ACC112 (cell line): ENCODE data around the gene STXBP5.

Experiments used
- H2AFZ ChIP-seq: fragments of 200-600 bp; sonication (generic); one replicate; pipeline ENCODE4 v1.6.0; 2017; ENCODE audit warnings: antibody characterized with exemption, low read length; ENCODE audit not compliant: unreplicated experiment
- H3K27ac ChIP-seq: fragments of 200-600 bp; sonication (generic); 2 replicates; pipeline ENCODE4 v1.5.1; 2014; ENCODE audit warnings: low read depth, mild to moderate bottlenecking, antibody characterized with exemption, low read length, moderate library complexity
- H3K27me3 ChIP-seq: fragments of 200-600 bp; sonication (generic); 2 replicates; pipeline ENCODE4 v1.6.1; 2014; ENCODE audit warnings: mild to moderate bottlenecking, antibody characterized with exemption, low read length, moderate library complexity, mixed read lengths; ENCODE audit not compliant: insufficient read depth
- H3K36me3 ChIP-seq: fragments of 200-600 bp; sonication (generic); 2 replicates; pipeline ENCODE4 v1.6.1; 2016; ENCODE audit warnings: mild to moderate bottlenecking, antibody characterized with exemption, low read length, moderate library complexity, mixed read lengths; ENCODE audit not compliant: insufficient read depth
- H3K4me1 ChIP-seq: fragments of 200-600 bp; sonication (generic); one replicate; pipeline ENCODE4 v1.6.1; 2016; ENCODE audit warnings: low read length, mixed read lengths; ENCODE audit not compliant: insufficient read depth, unreplicated experiment, control insufficient read depth
- H3K4me3 ChIP-seq: fragments of 200-600 bp; sonication (generic); 2 replicates; pipeline ENCODE4 v1.5.1; 2014; ENCODE audit warnings: mild to moderate bottlenecking, low read depth, low read length
- H3K79me2 ChIP-seq: fragments of 200-600 bp; sonication (generic); one replicate; pipeline ENCODE4 v1.6.0; 2016; ENCODE audit warnings: low read length; ENCODE audit not compliant: control insufficient read depth, unreplicated experiment, insufficient read depth

The STXBP5 gene

DNA sequence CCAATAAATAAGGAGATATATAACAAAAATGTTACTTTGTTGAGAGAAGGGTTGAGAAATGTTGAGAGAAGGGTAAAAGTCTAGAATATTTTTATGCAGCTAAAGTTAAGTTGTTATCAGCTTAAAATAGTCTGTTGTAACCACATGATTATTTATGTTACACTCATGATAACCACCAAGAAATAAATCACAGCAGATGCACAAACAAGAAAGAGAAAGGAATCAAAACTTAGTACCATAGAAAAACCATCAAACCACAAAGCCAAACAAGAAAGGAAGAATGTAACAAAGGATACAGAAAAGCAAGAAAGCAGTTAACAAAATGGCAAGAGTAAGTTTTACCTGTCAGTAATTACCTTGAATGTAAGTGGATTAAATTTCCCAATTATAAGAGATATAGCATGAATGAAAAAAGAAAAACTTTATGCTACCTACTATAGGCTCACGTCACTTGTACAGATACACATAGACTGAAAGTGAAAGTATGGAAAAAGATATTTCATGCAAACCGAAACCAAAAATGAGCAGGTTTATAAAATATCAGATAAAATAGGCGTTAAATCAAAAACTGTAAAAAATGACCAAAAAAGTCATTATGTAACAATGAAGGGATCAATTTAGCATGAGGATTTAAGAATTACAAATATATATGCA lies 93.6 kb downstream of the STXBP5 start:
- peaks cover 98% of the 10 kb centered on the region for H3K36me3 ChIP-seq
- H3K27me3 ChIP-seq = no peaks in the 10 kb centered on the region
- H3K79me2 ChIP-seq = no peaks in the 10 kb centered on the region
- no peak overlapping the region for H3K4me3 ChIP-seq
- H3K27ac ChIP-seq = no peak overlapping the region
- no peak overlapping the region for H2AFZ ChIP-seq
- no peaks in the 10 kb centered on the region for H3K4me1 ChIP-seq

DNA sequence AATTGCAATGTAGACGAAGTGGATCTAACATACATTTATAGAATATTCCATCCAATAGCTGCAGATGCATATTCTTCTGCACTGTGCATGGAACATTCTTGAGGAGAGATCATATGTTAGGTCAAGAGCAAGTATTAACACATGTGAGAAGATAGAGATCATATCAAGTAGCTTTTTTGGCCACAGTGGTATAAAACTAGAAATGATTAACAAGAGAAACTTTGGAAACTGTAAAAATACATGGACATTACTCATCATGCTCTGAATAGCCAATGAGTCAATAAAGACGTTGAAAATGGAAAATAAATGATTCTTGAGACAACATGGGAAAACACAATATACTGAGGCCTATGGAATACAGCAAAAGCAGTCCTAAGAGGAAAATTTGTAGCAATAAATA lies 94.2 kb downstream of the STXBP5 start:
- Histone ChIP-seq H3K4me3 (no peak overlapping the region), H3K27me3 (no peaks in the 10 kb centered on the region), H3K4me1 (no peaks in the 10 kb centered on the region), H3K27ac (no peak overlapping the region), H2AFZ (no peak overlapping the region), H3K79me2 (no peaks in the 10 kb centered on the region), H3K36me3 (peaks cover 98% of the 10 kb centered on the region)

DNA sequence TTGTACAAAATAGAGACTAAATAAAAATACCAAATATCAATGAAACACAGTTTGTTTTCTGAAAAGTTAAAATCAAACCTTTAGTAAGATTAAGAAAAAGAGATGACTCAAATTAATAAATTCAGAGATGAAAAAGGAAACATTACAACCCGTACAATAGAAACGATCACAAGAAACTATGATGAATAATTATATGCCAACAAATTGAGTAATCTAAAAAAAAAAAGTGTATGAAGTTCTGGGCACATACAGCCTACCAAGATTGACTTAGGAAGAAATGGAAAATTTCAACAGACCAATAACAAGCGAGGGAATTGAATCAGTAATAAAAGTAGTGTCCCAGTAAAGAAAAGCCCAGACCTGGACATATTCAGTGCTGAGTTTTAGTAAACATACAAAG lies 94.8 kb downstream of the STXBP5 start:
- Histone ChIP-seq H3K27ac (no peak overlapping the region), H3K79me2 (no peaks in the 10 kb centered on the region), H3K36me3 (peaks cover 98% of the 10 kb centered on the region), H2AFZ (no peak overlapping the region), H3K4me1 (no peaks in the 10 kb centered on the region), H3K27me3 (no peaks in the 10 kb centered on the region), H3K4me3 (no peak overlapping the region)

DNA sequence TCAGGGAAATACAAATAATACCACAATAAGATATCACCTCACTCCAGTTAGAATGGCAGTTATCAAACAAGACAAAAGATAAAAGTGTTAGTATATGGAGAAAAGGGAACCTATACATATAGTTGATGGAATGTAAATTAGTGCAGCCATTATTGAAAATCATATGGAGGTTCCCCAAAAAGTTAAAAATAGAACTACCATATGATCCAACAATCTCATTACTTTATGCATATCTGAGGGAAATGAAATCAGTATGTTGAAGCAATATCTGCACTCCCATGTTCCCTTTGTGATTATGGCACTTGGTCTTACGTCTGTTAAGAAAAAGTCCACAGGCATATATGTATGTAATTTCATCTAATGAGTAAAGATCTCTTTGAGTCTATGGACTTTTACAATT lies 96.9 kb downstream of the STXBP5 start:
- no peaks in the 10 kb centered on the region for H3K27me3 ChIP-seq
- no peaks in the 10 kb centered on the region for H3K79me2 ChIP-seq
- H2AFZ ChIP-seq = no peak overlapping the region
- no peaks in the 10 kb centered on the region for H3K4me1 ChIP-seq
- no peak overlapping the region for H3K4me3 ChIP-seq
- H3K36me3 ChIP-seq = peaks cover 95% of the 10 kb centered on the region
- H3K27ac ChIP-seq = no peak overlapping the region

DNA sequence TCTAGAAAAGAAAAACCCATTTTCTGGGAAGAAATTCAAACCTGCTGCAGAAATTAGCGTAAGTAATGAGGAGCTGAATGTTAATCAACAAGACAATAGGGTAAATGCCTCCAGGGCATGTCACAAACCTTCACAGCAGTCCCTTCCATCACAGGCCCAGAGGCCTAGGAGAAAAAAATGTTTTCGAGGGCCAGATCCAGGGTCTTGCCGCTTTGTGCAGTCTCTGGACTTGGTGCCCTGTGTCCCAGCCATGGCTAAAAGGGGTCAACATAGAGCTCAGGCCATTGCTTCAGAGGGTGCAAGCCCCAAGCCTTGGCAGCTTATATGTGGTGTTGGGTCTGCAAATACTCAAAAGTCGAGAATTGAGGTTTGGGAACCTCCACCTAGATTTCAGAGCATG lies 99.8 kb downstream of the STXBP5 start:
- no peaks in the 10 kb centered on the region for H3K79me2 ChIP-seq
- no peak overlapping the region for H3K4me3 ChIP-seq
- H3K27me3 ChIP-seq = no peaks in the 10 kb centered on the region
- H2AFZ ChIP-seq = no peak overlapping the region
- no peaks in the 10 kb centered on the region for H3K4me1 ChIP-seq
- H3K27ac ChIP-seq = no peak overlapping the region
- peaks cover 78% of the 10 kb centered on the region for H3K36me3 ChIP-seq

DNA sequence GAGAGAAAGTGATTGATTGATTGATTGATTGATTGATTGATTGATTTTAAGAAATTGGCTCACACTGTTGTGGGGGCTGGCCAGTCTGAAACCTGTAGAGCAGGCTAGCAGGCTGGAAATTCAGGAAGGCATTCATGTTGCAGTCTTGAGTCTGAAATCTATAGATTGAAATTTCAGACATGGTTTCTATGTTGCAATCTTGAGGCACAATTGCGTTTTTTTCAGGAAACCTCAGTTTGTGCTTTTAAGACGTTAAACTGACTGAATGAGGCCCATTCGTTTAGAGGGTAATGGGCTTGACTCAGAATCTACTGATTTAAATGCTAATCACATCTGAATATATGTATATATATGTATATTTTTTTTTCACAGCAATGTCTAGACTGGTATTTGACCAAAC lies 106.3 kb downstream of the STXBP5 start:
- no peak overlapping the region for H3K27ac ChIP-seq
- H3K79me2 ChIP-seq = no peaks in the 10 kb centered on the region
- no peak overlapping the region for H2AFZ ChIP-seq
- no peaks in the 10 kb centered on the region for H3K4me1 ChIP-seq
- H3K27me3 ChIP-seq = no peaks in the 10 kb centered on the region
- H3K36me3 ChIP-seq = peaks cover 35% of the 10 kb centered on the region
- H3K4me3 ChIP-seq = no peak overlapping the region

DNA sequence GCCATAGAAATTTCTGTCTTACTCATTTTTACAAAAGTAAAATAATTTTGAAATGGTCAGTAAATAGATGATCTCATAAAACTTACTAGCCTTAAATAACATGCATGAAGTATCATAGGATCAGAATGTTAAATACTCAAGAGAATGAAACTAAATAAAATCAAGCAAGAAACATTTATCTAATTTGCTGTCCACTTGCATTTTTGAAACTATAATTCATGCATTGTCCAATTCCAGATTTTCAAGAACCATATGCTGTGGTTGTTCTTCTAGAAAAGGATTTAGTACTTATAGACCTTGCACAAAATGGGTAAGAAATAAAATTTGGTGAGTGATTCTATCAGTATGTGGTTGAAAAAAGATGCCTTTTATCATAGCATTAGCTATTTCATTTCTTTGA lies 107.0 kb downstream of the STXBP5 start:
- no peaks in the 10 kb centered on the region for H3K27me3 ChIP-seq
- H2AFZ ChIP-seq = no peak overlapping the region
- H3K4me3 ChIP-seq = no peak overlapping the region
- no peaks in the 10 kb centered on the region for H3K4me1 ChIP-seq
- peaks cover 38% of the 10 kb centered on the region for H3K36me3 ChIP-seq
- H3K79me2 ChIP-seq = no peaks in the 10 kb centered on the region
- H3K27ac ChIP-seq = no peak overlapping the region

DNA sequence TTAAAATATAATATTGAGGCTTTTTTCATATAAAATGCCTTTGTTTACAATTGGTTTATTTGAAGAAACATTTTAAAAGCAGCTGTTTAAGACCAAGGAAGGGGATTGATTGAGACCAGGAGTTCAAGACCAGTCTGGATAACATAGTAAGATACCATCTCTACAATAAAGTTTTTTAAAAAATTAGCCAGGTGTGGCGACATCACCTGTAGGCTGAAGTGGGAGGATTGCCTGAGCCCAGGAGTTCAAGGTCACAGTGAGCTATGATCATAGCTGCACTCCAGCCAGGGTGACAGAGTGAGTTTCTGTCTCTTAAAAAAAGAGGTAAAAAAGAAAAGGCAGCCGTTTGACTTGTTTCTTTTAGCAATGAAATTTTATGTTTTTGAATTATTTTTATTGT lies 117.0 kb downstream of the STXBP5 start:
- Histone ChIP-seq H3K4me3 (no peak overlapping the region), H3K4me1 (no peaks in the 10 kb centered on the region), H3K36me3 (peaks cover 14% of the 10 kb centered on the region), H3K27ac (peak overlapping the region; percentile 49; the same call in 1 of the 2 replicates), H3K27me3 (no peaks in the 10 kb centered on the region), H2AFZ (no peak overlapping the region), H3K79me2 (no peaks in the 10 kb centered on the region)

DNA sequence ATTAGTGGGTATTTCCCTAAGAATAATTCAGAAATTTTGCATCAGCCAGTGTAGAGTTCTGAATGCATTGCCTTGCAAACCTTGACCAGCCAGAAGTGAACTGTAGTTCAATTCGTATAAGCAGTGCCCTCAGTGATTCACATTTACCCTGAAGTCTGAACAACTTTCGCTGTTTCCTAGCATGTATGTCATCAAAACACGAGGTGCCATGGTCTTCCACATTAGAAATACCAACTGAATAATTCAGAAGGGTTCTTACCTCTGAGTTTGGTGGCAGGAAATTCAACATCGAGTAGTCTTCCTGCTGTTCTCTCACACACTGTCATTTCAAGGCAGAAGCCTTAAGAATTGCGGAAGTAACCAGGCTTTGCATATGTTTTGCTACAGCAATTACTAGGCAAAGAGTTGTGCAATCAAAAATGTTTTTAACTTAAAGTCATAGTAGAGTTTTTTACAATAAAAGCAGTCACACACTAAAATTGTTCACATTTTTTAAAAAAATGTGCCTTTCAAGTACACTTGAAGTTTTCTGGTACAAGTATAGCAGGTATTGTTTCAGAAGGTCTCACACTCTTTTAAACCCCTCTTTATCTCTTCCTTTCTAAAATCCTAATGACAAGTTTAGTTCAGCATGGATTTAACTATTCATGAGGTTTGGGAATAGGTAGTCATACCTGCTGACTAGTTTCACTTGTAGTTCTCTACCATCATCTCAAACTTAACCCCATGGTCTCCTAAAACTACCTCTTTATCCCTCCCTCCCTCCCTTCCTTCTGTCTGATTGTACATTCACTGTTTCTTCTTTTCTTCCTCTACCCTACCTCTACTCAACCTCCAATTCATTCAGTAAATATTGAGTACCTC lies 118.3 kb downstream of the STXBP5 start:
- H2AFZ ChIP-seq = no peak overlapping the region
- H3K4me3 ChIP-seq = peak overlapping the region; percentile 12; the same call in 1 of the 2 replicates
- no peaks in the 10 kb centered on the region for H3K79me2 ChIP-seq
- no peaks in the 10 kb centered on the region for H3K27me3 ChIP-seq
- no peaks in the 10 kb centered on the region for H3K4me1 ChIP-seq
- peaks cover 20% of the 10 kb centered on the region for H3K36me3 ChIP-seq
- H3K27ac ChIP-seq = peak overlapping the region; percentile 49

DNA sequence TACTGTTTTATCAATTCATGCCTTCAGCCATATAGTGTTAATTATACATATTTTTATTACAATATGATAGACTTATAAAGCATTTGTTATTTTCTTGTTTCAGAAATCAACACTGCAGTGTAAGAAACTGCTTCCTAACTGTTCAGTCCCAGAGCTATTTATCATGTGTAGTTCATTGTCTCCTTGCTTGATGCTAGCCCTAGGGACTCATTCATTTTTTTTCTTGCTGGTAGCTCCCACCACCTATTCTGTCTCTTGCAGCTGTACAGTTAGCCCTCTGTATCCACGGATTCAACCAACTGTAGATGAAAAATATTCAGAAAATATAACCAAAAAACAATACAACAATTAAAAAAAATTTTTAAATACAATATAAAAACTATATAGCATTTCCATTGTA lies 121.3 kb downstream of the STXBP5 start:
- Histone ChIP-seq H3K27ac (no peak overlapping the region), H3K27me3 (no peaks in the 10 kb centered on the region), H2AFZ (no peak overlapping the region), H3K4me3 (no peak overlapping the region), H3K4me1 (no peaks in the 10 kb centered on the region), H3K79me2 (no peaks in the 10 kb centered on the region), H3K36me3 (peaks cover 27% of the 10 kb centered on the region)

DNA sequence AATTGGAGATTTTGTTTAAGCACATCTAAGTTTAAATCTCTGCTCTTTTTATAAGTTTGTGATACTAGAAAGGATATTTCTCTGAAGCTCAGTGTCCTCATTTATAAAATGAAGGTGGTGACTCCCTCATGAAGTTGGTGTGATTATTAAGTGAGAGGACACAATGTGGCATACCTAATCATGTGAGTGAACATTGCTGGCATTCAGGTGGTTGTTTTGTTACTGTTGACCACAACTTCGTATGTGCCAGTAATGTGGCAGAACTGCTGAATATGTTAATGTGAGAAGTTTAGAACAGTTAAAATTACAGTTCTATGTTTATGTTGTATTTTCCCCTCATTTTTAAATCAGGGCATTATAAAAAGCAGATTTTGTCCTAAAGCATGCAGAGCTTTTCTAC lies 127.2 kb downstream of the STXBP5 start:
- Histone ChIP-seq H3K27ac (no peak overlapping the region), H3K4me1 (no peaks in the 10 kb centered on the region), H3K79me2 (no peaks in the 10 kb centered on the region), H3K4me3 (no peak overlapping the region), H3K36me3 (peaks cover 46% of the 10 kb centered on the region), H2AFZ (no peak overlapping the region), H3K27me3 (no peaks in the 10 kb centered on the region)
